H1 (cell line): ENCODE measurements around the gene PRDX2. TPM values are rescaled to one million over a fixed set of nuclear protein-coding genes. Genes with fewer than 3 reads are reported as not detected.
A peak's percentile ranks its signal among the peaks of the same experiment; 100 is the strongest.

Experiments
- CTCF ChIA-PET: fragments of 300-600 bp; sonication (Branson Sonifier 250); formaldehyde crosslinking; loops from one replicate; lab custom pipeline; 2021; ENCODE audit not compliant: partially characterized antibody; lab: Charles Lee
- POLR2A ChIA-PET: fragments of 300-600 bp; sonication (Branson Sonifier 250); formaldehyde crosslinking; loops from one replicate; lab custom pipeline; 2021; ENCODE audit warnings: inconsistent platforms; ENCODE audit not compliant: partially characterized antibody; lab: Charles Lee
- DNase-seq, 2 experiments: peaks; one replicate each; pipeline versions ENCODE4 v3.0.0 to v3.0.0-alpha.2; 2010 to 2022; ENCODE audit warnings: low spot score in 2 of 2, low read depth in 1 of 2, mixed read lengths in 1 of 2
- FAIRE-seq: peaks from 2 replicates; lab custom pipeline; 2011; peaks lifted over from hg19 to GRCh38; lab: Jason Lieb, UNC
- H2AFZ ChIP-seq: 2 replicates; pipeline ENCODE4 v1.8.1; 2012; ENCODE audit warnings: low read length, inconsistent platforms
- H2AK5ac ChIP-seq: 2 replicates; pipeline ENCODE4 v1.6.1; 2013; ENCODE audit warnings: low read depth, low read length
- H2BK120ac ChIP-seq: replicated peaks from 2 replicates; pipeline ENCODE3; 2013; ENCODE audit warnings: low read depth, low read length, inconsistent platforms
- H2BK12ac ChIP-seq: 2 replicates; pipeline ENCODE4 v1.6.1; 2013; ENCODE audit warnings: low read depth, low read length
- H2BK15ac ChIP-seq: 2 replicates; pipeline ENCODE4 v1.6.1; 2013; ENCODE audit warnings: low read length
- H2BK20ac ChIP-seq: 2 replicates; pipeline ENCODE4 v1.6.1; 2013; ENCODE audit warnings: low read length
- H2BK5ac ChIP-seq: 2 replicates; pipeline ENCODE4 v1.6.1; 2013; ENCODE audit warnings: low read depth, low read length
- H3K14ac ChIP-seq: 2 replicates; pipeline ENCODE4 v1.6.1; 2013; ENCODE audit warnings: inconsistent platforms; ENCODE audit not compliant: insufficient read length
- H3K18ac ChIP-seq: 2 replicates; pipeline ENCODE4 v1.6.1; 2013; ENCODE audit warnings: low read length; ENCODE audit errors: extremely low read depth
- H3K23ac ChIP-seq: 2 replicates; pipeline ENCODE4 v1.6.1; 2013; ENCODE audit warnings: inconsistent platforms; ENCODE audit not compliant: insufficient read length
- H3K23me2 ChIP-seq: 2 replicates; pipeline ENCODE4 v1.6.1; 2013; ENCODE audit warnings: low read depth, low read length
- H3K27ac ChIP-seq: 2 replicates; pipeline ENCODE4 v1.6.1; 2011; ENCODE audit warnings: low read depth, low read length, inconsistent platforms
- H3K27me3 ChIP-seq, 4 experiments: replicated peaks in 1 of 4; 1 replicate in 1 of 4; 2 replicates in 3 of 4; pipeline versions ENCODE4 v1.6.1 to v1.8.1; 2011 to 2013; ENCODE audit warnings: low read length in 3 of 4, mild to moderate bottlenecking in 3 of 4, inconsistent platforms in 2 of 4, mixed read lengths in 2 of 4, moderate library complexity in 1 of 4; ENCODE audit not compliant: control insufficient read depth in 3 of 4, insufficient read depth in 3 of 4; ENCODE audit errors: extremely low read depth in 1 of 4
- H3K36me3 ChIP-seq, 4 experiments: 2 replicates each; pipeline versions ENCODE4 v1.6.1 to v1.8.1; 2011 to 2013; ENCODE audit warnings: mild to moderate bottlenecking in 4 of 4, low read length in 3 of 4, moderate library complexity in 2 of 4, control low read depth in 1 of 4, inconsistent platforms in 1 of 4; ENCODE audit not compliant: insufficient read depth in 4 of 4, control insufficient read depth in 2 of 4
- H3K4ac ChIP-seq: replicated peaks from 2 replicates; pipeline ENCODE3; 2013; ENCODE audit warnings: low read length, low read depth, mixed read lengths, inconsistent platforms; ENCODE audit not compliant: insufficient read length
- H3K4me1 ChIP-seq, 4 experiments: replicated peaks in 1 of 4; 1 replicate in 1 of 4; 2 replicates in 3 of 4; pipeline versions ENCODE4 v1.6.1 to v1.8.1; 2011 to 2013; ENCODE audit warnings: low read length in 3 of 4, inconsistent platforms in 2 of 4, mixed read lengths in 1 of 4; ENCODE audit not compliant: insufficient read depth in 4 of 4, control insufficient read depth in 3 of 4
- H3K4me2 ChIP-seq, 2 experiments: 2 replicates each; pipeline versions ENCODE4 v1.6.1 to v1.8.1; 2011 to 2013; ENCODE audit warnings: low read depth in 2 of 2, low read length in 2 of 2, control low read depth in 1 of 2, inconsistent platforms in 1 of 2, mild to moderate bottlenecking in 1 of 2; ENCODE audit not compliant: insufficient read depth in 1 of 2
- H3K4me3 ChIP-seq, 4 experiments: fragments of 200-600, 300-600 bp in 1 of 4; sonication (generic), shearing (Covaris generic), sonication (Bioruptor Twin) in 1 of 4; 2 replicates each; pipeline versions ENCODE4 v1.5.1 to v1.8.1; 2011 to 2016; ENCODE audit warnings: low read length in 4 of 4, low read depth in 3 of 4, control low read depth in 2 of 4, inconsistent platforms in 2 of 4, mild to moderate bottlenecking in 2 of 4, mixed read lengths in 1 of 4, moderate library complexity in 1 of 4; ENCODE audit not compliant: insufficient read depth in 2 of 4; ENCODE audit errors: extremely low read depth in 1 of 4
- H3K56ac ChIP-seq: replicated peaks from 2 replicates; pipeline ENCODE3; 2013; ENCODE audit warnings: low read depth, mild to moderate bottlenecking, mixed read lengths, low read length, inconsistent platforms; ENCODE audit not compliant: insufficient read length
- H3K79me1 ChIP-seq: 2 replicates; pipeline ENCODE4 v1.6.1; 2013; ENCODE audit warnings: low read depth, low read length, control low read depth
- H3K79me2 ChIP-seq, 2 experiments: 2 replicates each; pipeline versions ENCODE4 v1.6.1 to v1.8.1; 2012 to 2013; ENCODE audit warnings: low read length in 2 of 2, mild to moderate bottlenecking in 2 of 2, inconsistent platforms in 1 of 2; ENCODE audit not compliant: insufficient read depth in 2 of 2, control insufficient read depth in 1 of 2
- H3K9ac ChIP-seq, 4 experiments: replicated peaks in 1 of 4; 1 replicate in 1 of 4; 2 replicates in 3 of 4; pipeline versions ENCODE4 v1.6.1 to v1.8.1; 2011 to 2013; ENCODE audit warnings: low read depth in 3 of 4, low read length in 3 of 4, control low read depth in 2 of 4, mild to moderate bottlenecking in 2 of 4, moderate library complexity in 2 of 4, inconsistent platforms in 1 of 4; ENCODE audit errors: extremely low read depth in 1 of 4
- H3K9me3 ChIP-seq, 2 experiments: 2 replicates each; pipeline versions ENCODE4 v1.6.1 to v1.8.1; 2012 to 2013; ENCODE audit warnings: mild to moderate bottlenecking in 2 of 2, moderate library complexity in 2 of 2, control low read depth in 1 of 2, inconsistent platforms in 1 of 2, low read depth in 1 of 2, low read length in 1 of 2, mixed read lengths in 1 of 2; ENCODE audit not compliant: insufficient read depth in 2 of 2
- H4K20me1 ChIP-seq, 2 experiments: replicated peaks in 1 of 2; 2 replicates each; pipeline versions ENCODE3 to v1.8.1; 2011 to 2013; ENCODE audit warnings: inconsistent platforms in 2 of 2, low read length in 2 of 2, mild to moderate bottlenecking in 1 of 2; ENCODE audit not compliant: insufficient read depth in 2 of 2, control insufficient read depth in 1 of 2
- H4K5ac ChIP-seq: 2 replicates; pipeline ENCODE4 v1.6.1; 2013; ENCODE audit warnings: low read length, low read depth, mixed read lengths, inconsistent platforms; ENCODE audit not compliant: insufficient read length
- H4K8ac ChIP-seq: 2 replicates; pipeline ENCODE4 v1.8.0; 2013; ENCODE audit warnings: mild to moderate bottlenecking, moderate library complexity, low read length, inconsistent platforms; ENCODE audit not compliant: insufficient read depth; ENCODE audit errors: extremely low read depth
- H4K91ac ChIP-seq: replicated peaks from 2 replicates; pipeline ENCODE3; 2013; ENCODE audit warnings: low read length, mixed read lengths, inconsistent platforms; ENCODE audit not compliant: insufficient read length
- CHD2 ChIP-seq: IDR thresholded peaks from 2 replicates; pipeline ENCODE4 v1.6.1; 2012; ENCODE audit warnings: low read length, improper control_type of control experiment
- EGR1 ChIP-seq: IDR thresholded peaks from 2 replicates; pipeline ENCODE4 v1.6.1; 2011; ENCODE audit warnings: low read depth, low read length, borderline replicate concordance
- GABPA ChIP-seq: IDR thresholded peaks from 2 replicates; pipeline ENCODE4 v1.6.1; 2011; ENCODE audit warnings: mild to moderate bottlenecking, low read length, moderate library complexity, borderline replicate concordance; ENCODE audit not compliant: insufficient read depth
- HDAC2 ChIP-seq, 2 experiments: fragments of 300-600 bp in 1 of 2; sonication (generic) in 1 of 2; IDR thresholded peaks; 2 replicates each; pipeline ENCODE4 v1.6.1; 2011 to 2012; ENCODE audit warnings: low read depth in 2 of 2, low read length in 2 of 2, mild to moderate bottlenecking in 2 of 2, moderate library complexity in 2 of 2, borderline replicate concordance in 1 of 2, inconsistent platforms in 1 of 2
- RFX5 ChIP-seq: IDR thresholded peaks from 2 replicates; pipeline ENCODE4 v1.6.1; 2011; ENCODE audit warnings: low read depth, low read length, improper control_type of control experiment, borderline replicate concordance
- SP1 ChIP-seq: IDR thresholded peaks from 2 replicates; pipeline ENCODE4 v1.6.1; 2011; ENCODE audit warnings: low read depth, low read length
- ZNF274 ChIP-seq: IDR thresholded peaks from 2 replicates; pipeline ENCODE4 v1.7.0; 2012; ENCODE audit warnings: low read length, borderline replicate concordance; ENCODE audit errors: extremely low read depth
- WGBS, 2 experiments: shearing (Covaris generic) in 1 of 2; methylation state at CpG; one replicate each; pipeline versions ENCODE4 v1.1.6 to v1.1.7; 2013 to 2015; ENCODE audit warnings: low lambda C conversion rate in 2 of 2, mixed read lengths in 2 of 2, inconsistent platforms in 1 of 2, low coverage in 1 of 2, missing lambda C conversion rate in 1 of 2; ENCODE audit not compliant: insufficient replicate concordance in 2 of 2, insufficient coverage in 1 of 2, insufficient read length in 1 of 2; ENCODE audit errors: extremely low coverage in 1 of 2, missing lambda C conversion rate in 1 of 2; 5-methylcytosine and 5-hydroxymethylcytosine counted together
- polyA plus RNA-seq, 7 experiments: library from polyadenylated mRNA; depleted of rRNA in 3 of 7; stranded (reverse) in 5 of 7; unstranded in 2 of 7; fragments of >200 nt in 5 of 7; fragments of 200-250 nt in 2 of 7; gene quantifications; 1 replicate in 5 of 7; 2 replicates in 1 of 7; 4 replicates in 1 of 7; pipeline versions ENCODE4 v1.2.1 to v1.2.3, GENCODE V29; 2011 to 2013; ENCODE audit warnings: missing spikeins in 2 of 7, mixed read lengths in 2 of 7
- total RNA-seq: library from RNA; stranded (reverse); fragmentation: NEBNext Ultra II Directional; extraction: Animal tissue kit (Norgen Biotek cat#: 25700); gene quantifications from 2 replicates; pipeline ENCODE4 v1.2.1, GENCODE V29; 2021
- TF ChIP-seq, protein P1 (sequence below), 3 experiments: IDR thresholded peaks; 1 replicate in 2 of 3; 2 replicates in 1 of 3; pipeline versions ENCODE4 v1.5.1 to v1.6.1; 2011; ENCODE audit warnings: low read length in 3 of 3, mild to moderate bottlenecking in 3 of 3, inconsistent platforms in 2 of 3, low read depth in 1 of 3, moderate library complexity in 1 of 3; ENCODE audit not compliant: insufficient read depth in 1 of 3; ENCODE audit errors: control extremely low read depth in 1 of 3

PRDX2 gene
- total and polyA plus RNA-seq, 2 of the 8 experiments (the other 6 are each of a cell fraction or from before 2014, with no cell fraction given) = 380 to 748 TPM

DNA sequence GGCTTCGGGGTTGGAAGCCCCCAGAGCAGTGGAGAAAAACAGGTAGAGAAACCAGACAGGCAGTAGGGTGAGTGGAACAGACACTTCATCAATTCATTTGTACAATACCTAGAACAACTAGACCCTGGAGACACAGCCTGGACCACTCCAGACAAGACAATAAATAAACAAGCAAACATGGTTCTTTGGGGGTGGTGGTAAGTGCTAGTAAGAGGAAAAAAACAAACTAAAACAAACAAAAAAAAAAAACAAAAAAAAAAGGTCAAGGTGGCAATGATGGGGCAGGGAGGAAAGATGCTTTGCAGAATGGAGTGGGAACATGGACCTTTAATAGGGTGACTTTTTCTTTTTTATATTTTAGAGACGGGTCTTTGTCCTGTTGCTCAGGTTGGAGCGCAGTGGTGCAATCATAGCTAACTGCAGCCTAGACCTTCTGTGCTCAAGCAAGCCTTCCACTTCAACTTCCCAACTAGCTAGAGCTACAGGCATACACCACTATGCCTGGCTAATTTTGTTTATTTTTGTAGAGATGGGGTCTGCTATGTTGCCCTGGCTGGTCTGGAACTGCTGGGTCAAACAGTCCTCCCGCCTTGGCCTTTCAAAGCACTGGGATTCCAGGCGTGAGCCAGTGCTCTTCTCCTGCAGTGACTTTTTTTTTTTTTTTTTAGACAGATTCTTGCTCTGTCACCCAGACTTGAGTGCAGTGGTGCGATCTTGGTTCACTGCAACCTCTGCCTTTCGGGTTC lies 7.2 kb downstream of the PRDX2 start:
- H4K20me1 ChIP-seq = no peaks in the 10 kb centered on the region
- H4K91ac ChIP-seq = peak overlapping the region; percentile 29
- H2AK5ac ChIP-seq = no peak overlapping the region; the same call in 1 of the 2 replicates
- H3K27me3 ChIP-seq = peaks cover 0 to 18% (median 13%) of the 10 kb centered on the region in 4 experiments; a peak in 5 of 7 replicates
- H2AFZ ChIP-seq = no peak overlapping the region
- H4K5ac ChIP-seq = no peak overlapping the region
- peaks cover 29% of the 10 kb centered on the region for H3K23me2 ChIP-seq
- H3K9ac ChIP-seq = peak overlapping the region in 2 of 4 experiments; percentile 75; a peak in 5 of 7 replicates
- WGBS, 2 experiments = 72% methylated on average over 7 of the region's 7 CpGs; no CpG with 5 or more reads in 1 of the 2 experiments
- no peaks in the 10 kb centered on the region for H3K79me2 ChIP-seq
- H3K4me1 ChIP-seq = peaks cover 5 to 26% (median 17%) of the 10 kb centered on the region in 4 experiments
- no peak for DNase-seq
- ChIA-PET CTCF (interaction anchor here (0.7 to 17.9 kb wide), 7 partner anchors 14 to 99 kb away, joined by 3 to 288 read pairs (median 8); no protein-coding TSS in a partner anchor), POLR2A (interaction anchor here (1.1 to 15.2 kb wide), 5 partner anchors 9 to 358 kb away, joined by 3 to 317 read pairs (median 4); partner anchors contain the start of gene HOOK2)
- H3K56ac ChIP-seq = no peak overlapping the region
- H2BK12ac ChIP-seq = no peak overlapping the region; the same call in 1 of the 2 replicates
- no peak overlapping the region for H2BK20ac ChIP-seq
- H3K23ac ChIP-seq = no peak overlapping the region
- H3K18ac ChIP-seq = 0 out of 2 replicates have a peak overlapping the region, but pooled peaks have one; percentile 0
- H3K4me3 ChIP-seq = peak overlapping the region; percentile 19 to 71 (median 54); a peak in 7 of 8 replicates
- peak overlapping the region; percentile 95 for H4K8ac ChIP-seq
- no peak overlapping the region for H2BK15ac ChIP-seq
- no peak overlapping the region for H3K14ac ChIP-seq
- H2BK120ac ChIP-seq = no peak overlapping the region
- H3K27ac ChIP-seq = peak overlapping the region; percentile 88; the same call in 1 of the 2 replicates
- H3K9me3 ChIP-seq = no peaks in the 10 kb centered on the region
- no peaks in the 10 kb centered on the region for H3K79me1 ChIP-seq
- H3K4me2 ChIP-seq = peak overlapping the region; percentile 74 to 97
- H3K36me3 ChIP-seq = peaks cover under 1 to 6% (median 3%) of the 10 kb centered on the region in 4 experiments; a peak in 6 of 8 replicates
- no peak for FAIRE-seq
- H2BK5ac ChIP-seq = 0 out of 2 replicates have a peak overlapping the region, but pooled peaks have one; percentile 75
- H3K4ac ChIP-seq = no peak overlapping the region
- TF ChIP-seq RFX5 (no peak), SP1 (no peak), ZNF274 (no peak), EGR1 (no peak), CHD2 (no peak), GABPA (no peak), HDAC2 (IDR thresholded peaks at IDR 0.05; ENCODE audit: borderline replicate concordance in 1 of 2, low read depth in 2 of 2, low read length in 2 of 2) (no peak)
- TF ChIP-seq, protein P1, sequence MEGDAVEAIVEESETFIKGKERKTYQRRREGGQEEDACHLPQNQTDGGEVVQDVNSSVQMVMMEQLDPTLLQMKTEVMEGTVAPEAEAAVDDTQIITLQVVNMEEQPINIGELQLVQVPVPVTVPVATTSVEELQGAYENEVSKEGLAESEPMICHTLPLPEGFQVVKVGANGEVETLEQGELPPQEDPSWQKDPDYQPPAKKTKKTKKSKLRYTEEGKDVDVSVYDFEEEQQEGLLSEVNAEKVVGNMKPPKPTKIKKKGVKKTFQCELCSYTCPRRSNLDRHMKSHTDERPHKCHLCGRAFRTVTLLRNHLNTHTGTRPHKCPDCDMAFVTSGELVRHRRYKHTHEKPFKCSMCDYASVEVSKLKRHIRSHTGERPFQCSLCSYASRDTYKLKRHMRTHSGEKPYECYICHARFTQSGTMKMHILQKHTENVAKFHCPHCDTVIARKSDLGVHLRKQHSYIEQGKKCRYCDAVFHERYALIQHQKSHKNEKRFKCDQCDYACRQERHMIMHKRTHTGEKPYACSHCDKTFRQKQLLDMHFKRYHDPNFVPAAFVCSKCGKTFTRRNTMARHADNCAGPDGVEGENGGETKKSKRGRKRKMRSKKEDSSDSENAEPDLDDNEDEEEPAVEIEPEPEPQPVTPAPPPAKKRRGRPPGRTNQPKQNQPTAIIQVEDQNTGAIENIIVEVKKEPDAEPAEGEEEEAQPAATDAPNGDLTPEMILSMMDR (IDR thresholded peaks at IDR 0.05; ENCODE audit: control extremely low read depth in 1 of 3, insufficient read depth in 1 of 3, low read depth in 1 of 3, low read length in 3 of 3) = no peak
